Upper lobe of left lung (tissue), 4 donors: Measurements from ENCODE around the gene PLP1.

ENCODE experiments used
- CTCF ChIP-seq, 6 experiments: fragments of 450-650 bp in 4 of 6; fragments of 200-600 bp in 2 of 6; sonication (generic) in 2 of 6; IDR thresholded peaks; one replicate each; pipeline ENCODE4 v1.5.1; 2016 to 2019; ENCODE audit warnings: antibody characterized with exemption in 6 of 6
- EP300 ChIP-seq, 4 donors: sonication (generic); formaldehyde crosslinking; IDR thresholded peaks; one replicate each; pipeline ENCODE4 v1.5.1; 2017; ENCODE audit warnings: antibody characterized with exemption in 4 of 4, control low read depth in 2 of 4
- POLR2A ChIP-seq, 4 donors: fragments of 450-650 bp; IDR thresholded peaks; one replicate each; pipeline ENCODE4 v1.5.1; 2016 to 2017; ENCODE audit warnings: antibody characterized with exemption in 4 of 4, mild to moderate bottlenecking in 2 of 4

- TF ChIP-seq POLR2A (IDR thresholded peaks at IDR 0.05) (no peak), CTCF (IDR thresholded peaks at IDR 0.05) (no peak), EP300 (IDR thresholded peaks at IDR 0.05) (no peak)
Measured at GRCh38 chrX:103739421-103739820, 37.2 kb upstream of the PLP1 start.
